ENCODE results near the gene TMCC1.

Gene TMCC1

GRCh38 chr3:129747992-129748391, 145.5 kb downstream of the TMCC1 start:
- no peak for DNase-seq (ENCODE audit: low read depth)
- no peak overlapping the region for H3K4me3 ChIP-seq (ENCODE audit: low read depth, low read length)
- TF ChIP-seq, protein P1, sequence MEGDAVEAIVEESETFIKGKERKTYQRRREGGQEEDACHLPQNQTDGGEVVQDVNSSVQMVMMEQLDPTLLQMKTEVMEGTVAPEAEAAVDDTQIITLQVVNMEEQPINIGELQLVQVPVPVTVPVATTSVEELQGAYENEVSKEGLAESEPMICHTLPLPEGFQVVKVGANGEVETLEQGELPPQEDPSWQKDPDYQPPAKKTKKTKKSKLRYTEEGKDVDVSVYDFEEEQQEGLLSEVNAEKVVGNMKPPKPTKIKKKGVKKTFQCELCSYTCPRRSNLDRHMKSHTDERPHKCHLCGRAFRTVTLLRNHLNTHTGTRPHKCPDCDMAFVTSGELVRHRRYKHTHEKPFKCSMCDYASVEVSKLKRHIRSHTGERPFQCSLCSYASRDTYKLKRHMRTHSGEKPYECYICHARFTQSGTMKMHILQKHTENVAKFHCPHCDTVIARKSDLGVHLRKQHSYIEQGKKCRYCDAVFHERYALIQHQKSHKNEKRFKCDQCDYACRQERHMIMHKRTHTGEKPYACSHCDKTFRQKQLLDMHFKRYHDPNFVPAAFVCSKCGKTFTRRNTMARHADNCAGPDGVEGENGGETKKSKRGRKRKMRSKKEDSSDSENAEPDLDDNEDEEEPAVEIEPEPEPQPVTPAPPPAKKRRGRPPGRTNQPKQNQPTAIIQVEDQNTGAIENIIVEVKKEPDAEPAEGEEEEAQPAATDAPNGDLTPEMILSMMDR (conservative IDR thresholded peaks at IDR 0.05; ENCODE audit: low read depth, low read length) = no peak

- TF ChIP-seq, protein P1 (conservative IDR thresholded peaks at IDR 0.05; ENCODE audit: low read depth, low read length) = no peak
- H3K4me3 ChIP-seq (ENCODE audit: low read depth, low read length) = no peak overlapping the region
- no peak for DNase-seq (ENCODE audit: low read depth)
Measured at GRCh38 chr3:129747136-129747535, 146.4 kb downstream of the TMCC1 start.

GRCh38 chr3:129746629-129747028, 146.9 kb downstream of the TMCC1 start:
- peak; percentile 11 for DNase-seq (ENCODE audit: low read depth)
- TF ChIP-seq, protein P1 (conservative IDR thresholded peaks at IDR 0.05; ENCODE audit: low read depth, low read length) = no peak
- H3K4me3 ChIP-seq (ENCODE audit: low read depth, low read length) = no peak overlapping the region

- TF ChIP-seq, protein P1 (conservative IDR thresholded peaks at IDR 0.05; ENCODE audit: low read depth, low read length) = no peak
- DNase-seq (ENCODE audit: low read depth) = peak; percentile 69
- no peak overlapping the region for H3K4me3 ChIP-seq (ENCODE audit: low read depth, low read length)
Measured at GRCh38 chr3:129745253-129745652, 148.3 kb downstream of the TMCC1 start.

GRCh38 chr3:129741794-129742193, 151.7 kb downstream of the TMCC1 start:
- TF ChIP-seq, protein P1 (conservative IDR thresholded peaks at IDR 0.05; ENCODE audit: low read depth, low read length) = no peak
- DNase-seq (ENCODE audit: low read depth) = no peak
- no peak overlapping the region for H3K4me3 ChIP-seq (ENCODE audit: low read depth, low read length)

DNA sequence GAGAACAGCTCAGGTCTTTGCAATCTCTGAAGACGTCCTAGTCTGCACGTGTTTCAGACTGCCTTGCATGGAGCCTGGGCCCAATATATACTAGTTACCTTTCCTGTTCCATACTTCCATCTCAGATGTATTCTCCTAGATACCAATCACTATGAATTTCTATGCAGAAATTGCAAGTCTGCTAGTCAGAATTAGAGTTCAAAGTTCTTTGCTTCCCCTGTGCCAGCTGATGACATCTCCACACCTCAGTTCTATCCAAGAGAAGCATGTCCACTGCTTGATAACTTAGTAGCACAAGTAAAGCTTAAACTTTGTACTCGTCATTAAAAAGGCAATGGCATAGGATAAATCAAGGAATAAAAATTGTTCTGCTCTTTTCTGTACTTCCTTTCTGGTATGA, 153.4 kb downstream of the TMCC1 start:
- TF ChIP-seq, protein P1 (conservative IDR thresholded peaks at IDR 0.05; ENCODE audit: low read depth, low read length) = no peak
- H3K4me3 ChIP-seq (ENCODE audit: low read depth, low read length) = no peak overlapping the region
- no peak for DNase-seq (ENCODE audit: low read depth)

- DNase-seq (ENCODE audit: low read depth) = no peak
- TF ChIP-seq, protein P1 (conservative IDR thresholded peaks at IDR 0.05; ENCODE audit: low read depth, low read length) = no peak
- H3K4me3 ChIP-seq (ENCODE audit: low read depth, low read length) = no peak overlapping the region
Measured at GRCh38 chr3:129739634-129740033, 153.9 kb downstream of the TMCC1 start.

All from choroid plexus epithelial cell (primary cell).